Measurements from ENCODE around the gene OR10H4. TPM values are rescaled to one million over a fixed set of nuclear protein-coding genes. Genes with fewer than 3 reads are reported as not detected.

Gene OR10H4
- total RNA-seq, 1 donor from 2014 or later: not detected

- H3K9me3 ChIP-seq: no peaks in the 10 kb centered on the region
- no peaks in the 10 kb centered on the region for H3K36me3 ChIP-seq
- intact Hi-C loops (cut with DNase I): no loop called here
- H3K4me3 ChIP-seq: no peak overlapping the region
- DNase-seq (ENCODE audit: extremely low spot score in 2 of 2): no peak
- no peaks in the 10 kb centered on the region for H3K27me3 ChIP-seq
- no peak overlapping the region for H3K27ac ChIP-seq
- TF ChIP-seq, protein P1, sequence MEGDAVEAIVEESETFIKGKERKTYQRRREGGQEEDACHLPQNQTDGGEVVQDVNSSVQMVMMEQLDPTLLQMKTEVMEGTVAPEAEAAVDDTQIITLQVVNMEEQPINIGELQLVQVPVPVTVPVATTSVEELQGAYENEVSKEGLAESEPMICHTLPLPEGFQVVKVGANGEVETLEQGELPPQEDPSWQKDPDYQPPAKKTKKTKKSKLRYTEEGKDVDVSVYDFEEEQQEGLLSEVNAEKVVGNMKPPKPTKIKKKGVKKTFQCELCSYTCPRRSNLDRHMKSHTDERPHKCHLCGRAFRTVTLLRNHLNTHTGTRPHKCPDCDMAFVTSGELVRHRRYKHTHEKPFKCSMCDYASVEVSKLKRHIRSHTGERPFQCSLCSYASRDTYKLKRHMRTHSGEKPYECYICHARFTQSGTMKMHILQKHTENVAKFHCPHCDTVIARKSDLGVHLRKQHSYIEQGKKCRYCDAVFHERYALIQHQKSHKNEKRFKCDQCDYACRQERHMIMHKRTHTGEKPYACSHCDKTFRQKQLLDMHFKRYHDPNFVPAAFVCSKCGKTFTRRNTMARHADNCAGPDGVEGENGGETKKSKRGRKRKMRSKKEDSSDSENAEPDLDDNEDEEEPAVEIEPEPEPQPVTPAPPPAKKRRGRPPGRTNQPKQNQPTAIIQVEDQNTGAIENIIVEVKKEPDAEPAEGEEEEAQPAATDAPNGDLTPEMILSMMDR (IDR thresholded peaks at IDR 0.05): no peak
- TF ChIP-seq POLR2AphosphoS5 (IDR thresholded peaks at IDR 0.05; ENCODE audit: insufficient read depth in 1 of 2, low read depth in 1 of 2) (no peak), POLR2A (IDR thresholded peaks at IDR 0.05) (no peak)
- no peaks in the 10 kb centered on the region for H3K4me1 ChIP-seq
These were observed 46.7 kb downstream of the OR10H4 start for GRCh38 chr19:15995536-15995935.

DNA sequence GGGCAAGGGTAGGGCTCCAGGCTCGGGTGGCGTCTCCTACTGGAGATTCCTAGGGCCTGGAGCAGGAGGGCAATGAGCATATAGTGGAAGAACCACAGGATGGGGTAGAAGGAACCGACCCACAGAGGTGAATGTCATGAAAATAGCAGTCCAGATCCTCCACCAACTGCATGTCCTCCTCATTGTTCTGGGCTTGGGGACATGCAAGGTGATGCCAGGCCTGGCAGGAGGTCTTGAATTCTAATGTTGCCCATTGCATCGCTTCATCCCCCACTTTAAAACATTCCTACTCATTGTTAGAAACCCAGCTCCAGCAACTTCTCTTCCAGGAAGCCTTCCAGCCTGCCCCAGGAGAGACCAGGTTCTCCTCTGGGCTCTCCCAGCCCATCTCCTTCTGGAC is 49.4 kb downstream of the OR10H4 start:
- Histone ChIP-seq H3K27me3 (no peaks in the 10 kb centered on the region), H3K4me3 (no peak overlapping the region), H3K27ac (no peak overlapping the region), H3K4me1 (peaks cover 15% of the 10 kb centered on the region), H3K9me3 (no peaks in the 10 kb centered on the region), H3K36me3 (no peaks in the 10 kb centered on the region)
- no peak for DNase-seq (ENCODE audit: extremely low spot score in 2 of 2)
- no peak for TF ChIP-seq POLR2A (IDR thresholded peaks at IDR 0.05)
- intact Hi-C loops (cut with DNase I): no loop called here

Other genes starting within 250 kb of the OR10H4 start
- gene OR10H2, start 221.0 kb upstream of the OR10H4 start, total RNA-seq: not detected
- gene OR10H3, start 211.0 kb upstream of the OR10H4 start, total RNA-seq: not detected
- not detected for gene OR10H5, start 161.3 kb upstream of the OR10H4 start, total RNA-seq
- gene OR10H1, start 133.3 kb upstream of the OR10H4 start, total RNA-seq: not detected
- 6.9 TPM for gene CYP4F2, start 50.9 kb upstream of the OR10H4 start, total RNA-seq
- gene CYP4F11, start 14.5 kb upstream of the OR10H4 start, total RNA-seq: 5.6 TPM
- gene TPM4, start 127.5 kb downstream of the OR10H4 start, total RNA-seq: 409 TPM
- gene RAB8A, start 162.9 kb downstream of the OR10H4 start, total RNA-seq: 30.4 TPM
- gene HSH2D, start 194.7 kb downstream of the OR10H4 start, total RNA-seq: 0.74 TPM
- not detected for gene CIB3, start 224.5 kb downstream of the OR10H4 start, total RNA-seq
- 57.2 TPM for gene FAM32A, start 236.4 kb downstream of the OR10H4 start, total RNA-seq
- gene AP1M1, start 248.9 kb downstream of the OR10H4 start, total RNA-seq: 84.5 TPM